Cardiac fibroblast (primary cell): ENCODE measurements around the gene SOX8.
A peak's percentile ranks its signal among the peaks of the same experiment; 100 is the strongest.

Experiments
- DNase-seq, 2 donors: peaks; one replicate each; pipeline versions ENCODE4 v3.0.0 to v3.0.0-alpha.2; 2010; ENCODE audit warnings: low read depth in 2 of 2
- H3K4me3 ChIP-seq, 2 donors: replicated peaks in 1 of 2; 1 replicate in 1 of 2; 2 replicates in 1 of 2; pipeline ENCODE4 v1.5.1; 2011; ENCODE audit warnings: low read depth in 2 of 2, low read length in 2 of 2, mild to moderate bottlenecking in 2 of 2, moderate library complexity in 1 of 2
- CTCF ChIP-seq: IDR thresholded peaks from one replicate; pipeline ENCODE4 v1.5.1; 2011; ENCODE audit warnings: low read depth, mild to moderate bottlenecking, low read length, inconsistent platforms

The SOX8 gene

GRCh38 chr16:999677-1000076 is 18.1 kb downstream of the SOX8 start:
- H3K4me3 ChIP-seq = no peak overlapping the region
- no peak for DNase-seq
- TF ChIP-seq CTCF = no peak

- TF ChIP-seq CTCF = no peak
- no peak overlapping the region for H3K4me3 ChIP-seq
These were observed 19.0 kb downstream of the SOX8 start for GRCh38 chr16:1000608-1001007.

GRCh38 chr16:1001096-1001495 is 19.5 kb downstream of the SOX8 start:
- no peak for DNase-seq
- no peak overlapping the region for H3K4me3 ChIP-seq
- no peak for TF ChIP-seq CTCF

More at GRCh38 chr16:1000608-1001007, 19.0 kb downstream of the SOX8 start:
- no peak for DNase-seq

GRCh38 chr16:1002399-1003166 is 21.0 kb downstream of the SOX8 start:
- no peak overlapping the region for H3K4me3 ChIP-seq
- DNase-seq = peak; percentile 83 to 84
- TF ChIP-seq CTCF = no peak

- no peak for DNase-seq
- TF ChIP-seq CTCF = no peak
- no peak overlapping the region for H3K4me3 ChIP-seq
These were observed 22.1 kb downstream of the SOX8 start for GRCh38 chr16:1003391-1004347.

GRCh38 chr16:1005286-1005685 is 23.7 kb downstream of the SOX8 start:
- no peak for TF ChIP-seq CTCF
- H3K4me3 ChIP-seq = no peak overlapping the region
- DNase-seq = no peak
